Peyer's patch (tissue), 4 donors: ENCODE data around the gene HLA-G. TPM values are rescaled to one million over a fixed set of nuclear protein-coding genes. Genes with fewer than 3 reads are reported as not detected.
A peak's percentile ranks its signal among the peaks of the same experiment; 100 is the strongest.

ENCODE experiments used
- DNase-seq, 3 donors: peaks; one replicate each; pipeline ENCODE4 v3.0.0-alpha.2; 2017 to 2019
- H3K27ac ChIP-seq, 4 donors: fragments of 200-600 bp; sonication (generic); one replicate each; pipeline ENCODE4 v1.5.1; 2016 to 2019
- H3K27me3 ChIP-seq, 2 donors: fragments of 200-600 bp; sonication (generic); one replicate each; pipeline ENCODE4 v1.5.1; 2019
- H3K36me3 ChIP-seq, 3 donors: fragments of 200-600 bp; sonication (generic); one replicate each; pipeline ENCODE4 v1.5.1; 2016 to 2019
- H3K4me1 ChIP-seq, 4 donors: fragments of 200-600 bp; sonication (generic); one replicate each; pipeline ENCODE4 v1.5.1; 2016 to 2019
- H3K4me3 ChIP-seq, 4 donors: fragments of 200-600 bp; sonication (generic); 1 replicate in 3 of 4; 2 replicates in 1 of 4; pipeline ENCODE4 v1.5.1; 2016 to 2019; ENCODE audit warnings: mild to moderate bottlenecking in 1 of 4
- H3K9me3 ChIP-seq, 4 donors: fragments of 200-600 bp; sonication (generic); one replicate each; pipeline ENCODE4 v1.5.1; 2016 to 2019; ENCODE audit warnings: mild to moderate bottlenecking in 1 of 4
- POLR2A ChIP-seq, 2 donors: fragments of 450-650 bp; IDR thresholded peaks; one replicate each; pipeline ENCODE4 v1.5.1; 2017; ENCODE audit warnings: antibody characterized with exemption in 2 of 2, mild to moderate bottlenecking in 2 of 2, moderate library complexity in 2 of 2
- total RNA-seq, 4 donors: library from RNA; depleted of rRNA; stranded (reverse); fragments of >200 nt; gene quantifications; one replicate each; pipeline ENCODE4 v1.1.0, GENCODE V29; 2016
- TF ChIP-seq, protein P1 (sequence below), 6 experiments: fragments of 450-650 bp in 4 of 6; fragments of 200-600 bp in 2 of 6; sonication (generic) in 1 of 6; IDR thresholded peaks; one replicate each; pipeline ENCODE4 v1.5.1; 2017 to 2019; ENCODE audit warnings: antibody characterized with exemption in 6 of 6, mild to moderate bottlenecking in 3 of 6, moderate library complexity in 1 of 6

The HLA-G gene
- total RNA-seq, 4 donors from 2014 or later, result 0.67 TPM; not detected in 3

DNA sequence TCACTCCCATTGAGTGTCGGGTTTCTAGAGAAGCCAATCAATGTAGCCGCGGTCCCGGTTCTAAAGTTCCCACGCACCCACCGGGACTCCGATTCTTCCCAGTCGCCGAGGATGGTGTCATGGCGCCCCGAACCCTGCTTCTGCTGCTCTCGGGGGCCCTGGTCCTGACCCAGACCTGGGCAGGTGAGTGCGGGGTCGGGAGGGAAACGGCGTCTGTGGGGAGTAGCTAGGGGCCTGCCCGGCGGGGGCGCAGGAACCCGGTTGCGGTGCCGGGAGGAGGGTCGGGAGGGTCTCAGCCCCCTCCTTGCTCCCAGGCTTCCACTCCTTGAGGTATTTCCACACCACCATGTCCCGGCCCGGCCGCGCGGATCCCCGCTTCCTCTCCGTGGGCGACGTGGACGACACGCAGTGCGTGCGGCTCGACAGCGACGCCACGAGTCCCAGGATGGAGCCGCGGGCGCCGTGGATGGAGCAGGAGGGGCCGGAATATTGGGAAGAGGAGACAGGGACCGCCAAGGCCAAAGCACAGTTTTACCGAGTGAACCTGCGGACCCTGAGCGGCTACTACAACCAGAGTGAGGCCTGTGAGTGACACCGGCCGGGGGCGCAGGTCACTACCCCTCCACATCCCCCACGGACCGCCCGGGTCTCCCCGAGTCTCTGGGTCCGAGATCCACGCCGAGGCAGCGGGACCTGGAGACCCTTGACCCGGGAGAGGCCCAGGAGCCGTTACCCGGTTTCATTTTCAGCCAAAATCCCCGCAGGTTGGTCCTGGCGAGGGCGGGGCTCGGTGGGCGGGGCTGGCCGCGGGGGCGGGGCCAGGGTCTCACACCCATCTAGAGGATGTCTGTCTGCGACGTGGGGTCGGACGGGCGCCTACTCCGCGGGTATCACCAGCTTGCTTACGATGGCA is 35.2 kb upstream of the HLA-G start:
- Histone ChIP-seq H3K27me3 (no peaks in the 10 kb centered on the region), H3K36me3 (no peaks in the 10 kb centered on the region), H3K4me1 (peaks cover 0 to 16% (median 0%) of the 10 kb centered on the region in 4 donors), H3K9me3 (no peaks in the 10 kb centered on the region), H3K4me3 (peak overlapping the region; percentile 53 to 85 (median 54)), H3K27ac (peak overlapping the region in 2 of 4 donors; percentile 43 to 77)
- DNase-seq, result peak; percentile 68 to 79 (median 69)
- TF ChIP-seq, protein P1, sequence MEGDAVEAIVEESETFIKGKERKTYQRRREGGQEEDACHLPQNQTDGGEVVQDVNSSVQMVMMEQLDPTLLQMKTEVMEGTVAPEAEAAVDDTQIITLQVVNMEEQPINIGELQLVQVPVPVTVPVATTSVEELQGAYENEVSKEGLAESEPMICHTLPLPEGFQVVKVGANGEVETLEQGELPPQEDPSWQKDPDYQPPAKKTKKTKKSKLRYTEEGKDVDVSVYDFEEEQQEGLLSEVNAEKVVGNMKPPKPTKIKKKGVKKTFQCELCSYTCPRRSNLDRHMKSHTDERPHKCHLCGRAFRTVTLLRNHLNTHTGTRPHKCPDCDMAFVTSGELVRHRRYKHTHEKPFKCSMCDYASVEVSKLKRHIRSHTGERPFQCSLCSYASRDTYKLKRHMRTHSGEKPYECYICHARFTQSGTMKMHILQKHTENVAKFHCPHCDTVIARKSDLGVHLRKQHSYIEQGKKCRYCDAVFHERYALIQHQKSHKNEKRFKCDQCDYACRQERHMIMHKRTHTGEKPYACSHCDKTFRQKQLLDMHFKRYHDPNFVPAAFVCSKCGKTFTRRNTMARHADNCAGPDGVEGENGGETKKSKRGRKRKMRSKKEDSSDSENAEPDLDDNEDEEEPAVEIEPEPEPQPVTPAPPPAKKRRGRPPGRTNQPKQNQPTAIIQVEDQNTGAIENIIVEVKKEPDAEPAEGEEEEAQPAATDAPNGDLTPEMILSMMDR (IDR thresholded peaks at IDR 0.05), result peak; percentile 42 to 60 (median 50)
- TF ChIP-seq POLR2A (IDR thresholded peaks at IDR 0.05), result no peak

DNA sequence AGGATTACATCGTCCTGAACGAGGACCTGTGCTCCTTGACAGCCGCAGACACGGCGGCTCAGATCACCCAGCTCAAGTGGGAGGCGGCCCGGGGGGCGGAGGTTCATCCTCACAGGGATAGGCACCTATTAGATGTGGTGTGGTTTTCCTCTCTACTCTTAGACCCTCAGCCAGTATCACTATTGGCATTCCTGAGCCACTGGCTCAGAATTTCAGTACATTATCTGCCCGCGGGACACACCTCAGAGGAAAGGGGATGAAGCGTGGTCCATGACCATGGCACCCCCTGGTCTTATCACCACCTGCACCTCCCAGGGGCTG is 34.6 kb upstream of the HLA-G start:
- no peak for DNase-seq
- H3K4me1 ChIP-seq, result peaks cover 0 to 16% (median 0%) of the 10 kb centered on the region in 4 donors
- H3K27me3 ChIP-seq, result no peaks in the 10 kb centered on the region
- H3K36me3 ChIP-seq, result no peaks in the 10 kb centered on the region
- H3K4me3 ChIP-seq, result peak overlapping the region; percentile 53 to 85 (median 54)
- TF ChIP-seq POLR2A (IDR thresholded peaks at IDR 0.05), result no peak
- TF ChIP-seq, protein P1 (IDR thresholded peaks at IDR 0.05), result no peak
- H3K27ac ChIP-seq, result no peak overlapping the region
- H3K9me3 ChIP-seq, result no peaks in the 10 kb centered on the region

GRCh38 chr6:29793796-29794195 is 33.8 kb upstream of the HLA-G start:
- H3K27ac ChIP-seq, result no peak overlapping the region
- H3K27me3 ChIP-seq, result no peaks in the 10 kb centered on the region
- H3K4me1 ChIP-seq, result peaks cover 0 to 16% (median 0%) of the 10 kb centered on the region in 4 donors
- TF ChIP-seq POLR2A (IDR thresholded peaks at IDR 0.05), result no peak
- TF ChIP-seq, protein P1 (IDR thresholded peaks at IDR 0.05), result no peak
- DNase-seq, result no peak
- no peaks in the 10 kb centered on the region for H3K9me3 ChIP-seq
- no peaks in the 10 kb centered on the region for H3K36me3 ChIP-seq
- no peak overlapping the region for H3K4me3 ChIP-seq

DNA sequence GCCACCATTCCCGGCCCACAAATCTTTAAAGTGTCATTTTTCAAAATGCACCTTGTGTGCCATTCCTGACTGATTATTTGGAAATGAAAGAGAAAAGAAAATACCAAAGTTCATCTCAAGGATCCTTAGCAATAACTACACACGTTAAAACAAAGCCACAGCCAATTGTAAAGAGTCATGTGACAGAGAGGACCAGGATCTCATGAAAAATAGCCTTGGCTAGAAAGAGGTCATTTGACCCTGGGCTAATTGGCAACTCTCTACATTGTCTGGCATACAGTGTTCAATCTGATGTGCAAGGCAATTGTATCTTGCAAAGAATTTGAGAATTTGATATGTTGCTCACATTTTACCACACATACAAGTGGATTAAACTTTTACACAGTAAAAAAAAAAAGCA is 31.6 kb upstream of the HLA-G start:
- no peaks in the 10 kb centered on the region for H3K36me3 ChIP-seq
- H3K27me3 ChIP-seq, result no peaks in the 10 kb centered on the region
- H3K27ac ChIP-seq, result no peak overlapping the region
- no peaks in the 10 kb centered on the region for H3K9me3 ChIP-seq
- DNase-seq, result no peak
- TF ChIP-seq, protein P1 (IDR thresholded peaks at IDR 0.05), result no peak
- no peak for TF ChIP-seq POLR2A (IDR thresholded peaks at IDR 0.05)
- peaks cover 0 to 16% (median 0%) of the 10 kb centered on the region in 4 donors for H3K4me1 ChIP-seq
- H3K4me3 ChIP-seq, result no peak overlapping the region

- Histone ChIP-seq H3K27me3 (no peaks in the 10 kb centered on the region), H3K4me1 (peaks cover 0 to 11% (median 0%) of the 10 kb centered on the region in 4 donors), H3K9me3 (no peaks in the 10 kb centered on the region), H3K27ac (no peak overlapping the region), H3K36me3 (no peaks in the 10 kb centered on the region), H3K4me3 (no peak overlapping the region)
- no peak for DNase-seq
- no peak for TF ChIP-seq POLR2A (IDR thresholded peaks at IDR 0.05)
- TF ChIP-seq, protein P1 (IDR thresholded peaks at IDR 0.05), result no peak
These were observed 30.5 kb upstream of the HLA-G start for GRCh38 chr6:29797135-29797534.
